Liver (tissue), 9 donors: ENCODE results near the gene NCOA6. TPM values are rescaled to one million over a fixed set of nuclear protein-coding genes. Genes with fewer than 3 reads are reported as not detected.

Experiments
- DNase-seq: peaks from one replicate; pipeline ENCODE4 v3.0.0-alpha.2; 2017; ENCODE audit warnings: low spot score
- H3K27ac ChIP-seq, 2 donors: one replicate each; pipeline ENCODE4 v1.7.0; 2013; ENCODE audit warnings: inconsistent platforms in 2 of 2, low read length in 2 of 2, control low read depth in 1 of 2, low read depth in 1 of 2, mild to moderate bottlenecking in 1 of 2
- H3K27me3 ChIP-seq, 4 donors: one replicate each; pipeline versions ENCODE4 v1.6.1 to v1.7.0; 2013; ENCODE audit warnings: low read length in 3 of 4, inconsistent platforms in 1 of 4, mild to moderate bottlenecking in 1 of 4, moderate library complexity in 1 of 4; ENCODE audit not compliant: control insufficient read depth in 4 of 4, insufficient read depth in 4 of 4
- H3K36me3 ChIP-seq, 4 donors: one replicate each; pipeline versions ENCODE4 v1.6.1 to v1.7.0; 2013; ENCODE audit warnings: low read length in 3 of 4, mild to moderate bottlenecking in 3 of 4, low read depth in 1 of 4, moderate library complexity in 1 of 4; ENCODE audit not compliant: control insufficient read depth in 4 of 4, insufficient read depth in 3 of 4
- H3K4me1 ChIP-seq, 4 donors: one replicate each; pipeline versions ENCODE4 v1.6.1 to v1.7.0; 2013; ENCODE audit warnings: low read length in 3 of 4, mild to moderate bottlenecking in 3 of 4, moderate library complexity in 1 of 4; ENCODE audit not compliant: control insufficient read depth in 4 of 4, insufficient read depth in 4 of 4
- H3K4me3 ChIP-seq, 3 donors: one replicate each; pipeline versions ENCODE4 v1.6.1 to v1.7.0; 2013; ENCODE audit warnings: low read length in 3 of 3, control low read depth in 1 of 3, low read depth in 1 of 3, mild to moderate bottlenecking in 1 of 3
- H3K9ac ChIP-seq, 2 donors: one replicate each; pipeline ENCODE4 v1.7.0; 2013; ENCODE audit warnings: low read length in 2 of 2, mild to moderate bottlenecking in 2 of 2, moderate library complexity in 2 of 2, control low read depth in 1 of 2, low read depth in 1 of 2
- H3K9me3 ChIP-seq, 4 donors: one replicate each; pipeline versions ENCODE4 v1.6.1 to v1.7.0; 2013; ENCODE audit warnings: low read length in 3 of 4; ENCODE audit not compliant: control insufficient read depth in 4 of 4
- EGR1 ChIP-seq, 2 donors: IDR thresholded peaks; 2 replicates each; pipeline ENCODE4 v1.6.1; 2016 to 2018; ENCODE audit warnings: antibody characterized with exemption in 2 of 2, low read depth in 2 of 2
- FOXA1 ChIP-seq: IDR thresholded peaks from 2 replicates; pipeline ENCODE4 v1.6.1; 2016; ENCODE audit warnings: antibody characterized with exemption
- FOXA2 ChIP-seq: IDR thresholded peaks from 2 replicates; pipeline ENCODE4 v1.6.1; 2016; ENCODE audit warnings: antibody characterized with exemption
- GABPA ChIP-seq, 2 donors: IDR thresholded peaks in 1 of 2; conservative IDR thresholded peaks in 1 of 2; 2 replicates each; pipeline ENCODE4 v1.6.1; 2016; ENCODE audit warnings: antibody characterized with exemption in 2 of 2, mild to moderate bottlenecking in 1 of 2, moderate library complexity in 1 of 2
- HNF4A ChIP-seq, 2 donors: conservative IDR thresholded peaks; 2 replicates each; pipeline ENCODE4 v1.6.1; 2016; ENCODE audit warnings: antibody characterized with exemption in 2 of 2, mild to moderate bottlenecking in 2 of 2
- HNF4G ChIP-seq: IDR thresholded peaks from 2 replicates; pipeline ENCODE4 v1.6.1; 2016; ENCODE audit warnings: antibody characterized with exemption
- NR2F2 ChIP-seq: IDR thresholded peaks from 2 replicates; pipeline ENCODE4 v1.6.1; 2016; ENCODE audit warnings: antibody characterized with exemption
- RAD21 ChIP-seq, 2 donors: IDR thresholded peaks; 2 replicates each; pipeline ENCODE4 v1.6.1; 2016; ENCODE audit warnings: antibody characterized with exemption in 2 of 2, mild to moderate bottlenecking in 2 of 2
- RXRA ChIP-seq, 2 donors: IDR thresholded peaks; 2 replicates each; pipeline ENCODE4 v1.6.1; 2017 to 2018; ENCODE audit warnings: antibody characterized with exemption in 2 of 2, mild to moderate bottlenecking in 1 of 2
- SP1 ChIP-seq: IDR thresholded peaks from 2 replicates; pipeline ENCODE4 v1.6.1; 2018; ENCODE audit warnings: antibody characterized with exemption, mild to moderate bottlenecking
- YY1 ChIP-seq: IDR thresholded peaks from 2 replicates; pipeline ENCODE4 v1.6.1; 2016; ENCODE audit warnings: antibody characterized with exemption, mild to moderate bottlenecking
- WGBS: extraction: QIAGEN DNeasy Blood & Tissue Kit; methylation state at CpG from one replicate; pipeline ENCODE4 v1.1.7; 2013; 5-methylcytosine and 5-hydroxymethylcytosine counted together
- polyA plus RNA-seq, 2 donors: library from polyadenylated mRNA; stranded (reverse) in 1 of 2; unstranded in 1 of 2; fragments of 200-250 nt in 1 of 2; fragments of >200 nt in 1 of 2; fragmentation: Nextera tagmentation in 1 of 2; extraction: Ambion mirVana in 1 of 2; gene quantifications; one replicate each; pipeline versions ENCODE4 v1.2.1 to v1.2.3, GENCODE V29; 2013 to 2015
- total RNA-seq, 2 donors: library from RNA; depleted of rRNA; stranded (reverse); fragments of >200 nt; gene quantifications; one replicate each; pipeline ENCODE4 v1.2.3, GENCODE V29; 2014
- TF ChIP-seq, protein P1 (sequence below): IDR thresholded peaks from 2 replicates; pipeline ENCODE4 v1.6.1; 2016; ENCODE audit warnings: antibody characterized with exemption
- TF ChIP-seq, protein P2 (sequence below): fragments of 150-350 bp; IDR thresholded peaks from 2 replicates; pipeline ENCODE4 v1.5.1; 2017; ENCODE audit warnings: improper control_type of control experiment, low read depth, low read length; ENCODE audit not compliant: missing input control
- TF ChIP-seq, protein P3 (sequence below): IDR thresholded peaks from 2 replicates; pipeline ENCODE4 v1.6.1; 2016; ENCODE audit warnings: antibody characterized with exemption
- TF ChIP-seq, protein P4 (sequence below): IDR thresholded peaks from 2 replicates; pipeline ENCODE4 v1.6.1; 2016; ENCODE audit warnings: antibody characterized with exemption, mild to moderate bottlenecking
- donor health status: healthy.
- donor health status: healthy.
- donor health status: healthy.
- donor health status: healthy.
- donor health status: healthy.

The NCOA6 gene
- total and polyA plus RNA-seq, 4 donors: 5.4 to 13.1 (median 6.2) TPM

DNA sequence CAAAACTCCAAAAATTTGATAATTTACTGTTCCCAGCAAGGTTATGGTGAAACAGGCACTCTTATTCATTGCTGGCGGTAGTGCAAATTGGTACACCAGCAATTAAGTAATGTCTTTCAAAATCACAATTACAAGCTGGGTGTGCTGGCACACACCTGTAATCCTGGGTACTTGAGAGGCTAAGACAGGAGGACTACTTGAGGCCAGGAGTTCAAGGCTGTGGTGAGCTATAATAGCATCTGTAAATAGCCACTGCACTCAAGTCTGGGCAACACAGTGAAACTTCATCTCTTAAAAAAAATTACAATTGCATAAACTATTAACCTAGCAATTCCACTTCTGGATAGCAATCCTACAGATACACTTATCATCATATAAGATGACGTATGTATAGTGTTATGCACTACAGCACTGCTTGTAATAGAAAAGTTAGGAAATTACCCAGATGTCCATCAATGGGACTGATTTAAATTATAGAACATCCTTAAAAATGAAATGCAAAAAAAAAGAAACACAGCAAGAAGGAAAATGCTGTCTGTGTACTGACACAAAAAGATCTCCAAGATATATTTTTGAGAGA is 31.4 kb downstream of the NCOA6 start:
- WGBS: 95% methylated on average over 2 of the region's 2 CpGs
- TF ChIP-seq, protein P1, sequence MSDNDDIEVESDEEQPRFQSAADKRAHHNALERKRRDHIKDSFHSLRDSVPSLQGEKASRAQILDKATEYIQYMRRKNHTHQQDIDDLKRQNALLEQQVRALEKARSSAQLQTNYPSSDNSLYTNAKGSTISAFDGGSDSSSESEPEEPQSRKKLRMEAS: no peak
- no peak for TF ChIP-seq HNF4G
- no peak for TF ChIP-seq FOXA1

DNA sequence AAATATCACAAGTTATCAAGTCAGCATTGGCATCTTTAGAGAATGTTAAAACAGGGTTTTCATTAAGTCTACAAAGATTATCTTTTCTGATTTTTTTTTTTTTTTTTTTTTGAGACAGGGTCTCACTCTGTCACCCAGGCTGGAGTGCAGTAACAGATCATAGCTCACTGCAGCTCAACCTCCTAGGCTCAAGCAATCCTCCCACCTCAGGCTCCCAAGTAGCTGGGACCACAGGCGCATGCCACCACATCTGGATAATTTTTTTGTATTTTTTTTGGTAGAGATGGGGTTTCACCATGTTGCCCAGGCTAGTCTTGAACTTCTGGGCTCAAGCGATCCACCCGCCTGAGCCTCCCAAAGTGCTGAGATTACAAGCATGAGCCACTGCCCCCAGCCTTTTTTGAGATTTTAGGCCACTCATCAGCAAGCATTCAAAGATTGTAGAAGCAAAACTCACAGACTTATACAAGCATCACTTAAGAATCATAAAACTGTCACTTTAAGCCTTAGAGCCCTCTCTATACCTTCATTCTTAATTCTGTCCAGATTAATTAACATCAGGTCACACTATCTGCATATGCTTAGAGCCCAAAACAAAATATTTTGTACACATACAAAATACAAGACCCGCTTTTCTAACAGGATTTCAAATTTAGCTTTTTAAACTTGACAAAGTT is 32.6 kb downstream of the NCOA6 start:
- WGBS: 98% methylated on average over 4 of the region's 4 CpGs
- H3K36me3 ChIP-seq: peaks cover 0 to 8% (median 2%) of the 10 kb centered on the region in 4 donors
- peaks cover 0 to 1% (median 0%) of the 10 kb centered on the region in 4 donors for H3K4me1 ChIP-seq
- TF ChIP-seq RAD21 (IDR thresholded peaks at IDR 0.05): no peak
- no peak for TF ChIP-seq GABPA (IDR thresholded peaks at IDR 0.05 in 1 of 2, conservative IDR thresholded peaks at IDR 0.05 in 1 of 2)
- TF ChIP-seq, protein P2, sequence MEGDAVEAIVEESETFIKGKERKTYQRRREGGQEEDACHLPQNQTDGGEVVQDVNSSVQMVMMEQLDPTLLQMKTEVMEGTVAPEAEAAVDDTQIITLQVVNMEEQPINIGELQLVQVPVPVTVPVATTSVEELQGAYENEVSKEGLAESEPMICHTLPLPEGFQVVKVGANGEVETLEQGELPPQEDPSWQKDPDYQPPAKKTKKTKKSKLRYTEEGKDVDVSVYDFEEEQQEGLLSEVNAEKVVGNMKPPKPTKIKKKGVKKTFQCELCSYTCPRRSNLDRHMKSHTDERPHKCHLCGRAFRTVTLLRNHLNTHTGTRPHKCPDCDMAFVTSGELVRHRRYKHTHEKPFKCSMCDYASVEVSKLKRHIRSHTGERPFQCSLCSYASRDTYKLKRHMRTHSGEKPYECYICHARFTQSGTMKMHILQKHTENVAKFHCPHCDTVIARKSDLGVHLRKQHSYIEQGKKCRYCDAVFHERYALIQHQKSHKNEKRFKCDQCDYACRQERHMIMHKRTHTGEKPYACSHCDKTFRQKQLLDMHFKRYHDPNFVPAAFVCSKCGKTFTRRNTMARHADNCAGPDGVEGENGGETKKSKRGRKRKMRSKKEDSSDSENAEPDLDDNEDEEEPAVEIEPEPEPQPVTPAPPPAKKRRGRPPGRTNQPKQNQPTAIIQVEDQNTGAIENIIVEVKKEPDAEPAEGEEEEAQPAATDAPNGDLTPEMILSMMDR: no peak
- TF ChIP-seq HNF4G: no peak
- peaks cover 0 to 1% (median 0%) of the 10 kb centered on the region in 4 donors for H3K9me3 ChIP-seq
- H3K9ac ChIP-seq: no peak overlapping the region
- no peak overlapping the region for H3K27ac ChIP-seq
- no peak for DNase-seq
- H3K4me3 ChIP-seq: no peak overlapping the region
- no peaks in the 10 kb centered on the region for H3K27me3 ChIP-seq

More for the DNA sequence above, 31.4 kb downstream of the NCOA6 start:
- H3K36me3 ChIP-seq: peaks cover 0 to 6% (median 2%) of the 10 kb centered on the region in 4 donors
- no peak for DNase-seq
- peaks cover 0 to 1% (median 0%) of the 10 kb centered on the region in 4 donors for H3K9me3 ChIP-seq
- peaks cover 0 to 1% (median 0%) of the 10 kb centered on the region in 4 donors for H3K4me1 ChIP-seq
- H3K27me3 ChIP-seq: no peaks in the 10 kb centered on the region
- H3K27ac ChIP-seq: no peak overlapping the region
- no peak overlapping the region for H3K4me3 ChIP-seq
- H3K9ac ChIP-seq: no peak overlapping the region

DNA sequence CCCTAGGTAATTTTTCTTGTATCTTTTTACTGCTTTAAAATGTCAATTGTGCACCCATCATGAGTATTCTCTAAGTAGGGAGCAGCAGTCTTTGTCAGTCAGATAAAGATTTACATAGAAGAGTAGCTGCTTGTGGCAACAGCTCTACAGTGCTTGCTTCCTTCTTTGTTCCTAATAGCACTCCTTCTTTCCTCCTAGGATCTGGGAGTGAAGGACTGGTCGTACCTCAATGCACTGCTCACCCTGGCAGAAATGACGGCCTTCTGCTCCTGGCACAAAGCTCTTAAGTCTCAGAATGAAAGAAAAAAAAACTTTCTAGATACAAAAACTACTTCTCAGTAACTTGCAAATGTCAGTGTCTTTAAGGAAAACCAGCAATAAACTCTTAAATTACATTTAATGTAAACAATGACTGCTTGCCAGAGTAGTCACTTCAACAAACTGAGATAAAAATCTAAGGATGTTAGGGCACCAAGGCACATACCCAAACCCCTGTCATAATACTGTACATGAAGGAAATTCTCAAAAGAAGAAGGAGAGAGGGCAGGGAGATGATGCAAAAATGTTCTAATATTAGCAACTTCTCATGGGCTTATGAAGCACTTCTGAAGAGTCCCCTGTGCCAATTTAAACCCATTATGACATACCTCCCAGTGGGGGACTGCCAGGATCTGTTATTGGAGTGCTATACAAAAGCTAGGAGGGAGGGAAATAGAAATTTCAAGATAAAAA is 34.0 kb downstream of the NCOA6 start:
- DNase-seq: no peak
- Histone ChIP-seq H3K36me3 (peaks cover 2 to 8% (median 3%) of the 10 kb centered on the region in 4 donors), H3K4me3 (no peak overlapping the region), H3K27me3 (no peaks in the 10 kb centered on the region), H3K27ac (no peak overlapping the region), H3K9ac (no peak overlapping the region), H3K4me1 (peaks cover 0 to 1% (median 0%) of the 10 kb centered on the region in 4 donors), H3K9me3 (no peaks in the 10 kb centered on the region)
- 83% methylated on average over 2 of the region's 2 CpGs for WGBS
- TF ChIP-seq RXRA (IDR thresholded peaks at IDR 0.05) (no peak), YY1 (no peak), SP1 (no peak), EGR1 (IDR thresholded peaks at IDR 0.05; ENCODE audit: low read depth in 2 of 2) (no peak), FOXA2 (no peak), HNF4G (no peak), GABPA (IDR thresholded peaks at IDR 0.05 in 1 of 2, conservative IDR thresholded peaks at IDR 0.05 in 1 of 2) (no peak), NR2F2 (no peak), HNF4A (conservative IDR thresholded peaks at IDR 0.05) (no peak), RAD21 (IDR thresholded peaks at IDR 0.05) (no peak)
- TF ChIP-seq, protein P3, sequence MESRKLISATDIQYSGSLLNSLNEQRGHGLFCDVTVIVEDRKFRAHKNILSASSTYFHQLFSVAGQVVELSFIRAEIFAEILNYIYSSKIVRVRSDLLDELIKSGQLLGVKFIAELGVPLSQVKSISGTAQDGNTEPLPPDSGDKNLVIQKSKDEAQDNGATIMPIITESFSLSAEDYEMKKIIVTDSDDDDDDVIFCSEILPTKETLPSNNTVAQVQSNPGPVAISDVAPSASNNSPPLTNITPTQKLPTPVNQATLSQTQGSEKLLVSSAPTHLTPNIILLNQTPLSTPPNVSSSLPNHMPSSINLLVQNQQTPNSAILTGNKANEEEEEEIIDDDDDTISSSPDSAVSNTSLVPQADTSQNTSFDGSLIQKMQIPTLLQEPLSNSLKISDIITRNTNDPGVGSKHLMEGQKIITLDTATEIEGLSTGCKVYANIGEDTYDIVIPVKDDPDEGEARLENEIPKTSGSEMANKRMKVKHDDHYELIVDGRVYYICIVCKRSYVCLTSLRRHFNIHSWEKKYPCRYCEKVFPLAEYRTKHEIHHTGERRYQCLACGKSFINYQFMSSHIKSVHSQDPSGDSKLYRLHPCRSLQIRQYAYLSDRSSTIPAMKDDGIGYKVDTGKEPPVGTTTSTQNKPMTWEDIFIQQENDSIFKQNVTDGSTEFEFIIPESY: no peak
- TF ChIP-seq, protein P4, sequence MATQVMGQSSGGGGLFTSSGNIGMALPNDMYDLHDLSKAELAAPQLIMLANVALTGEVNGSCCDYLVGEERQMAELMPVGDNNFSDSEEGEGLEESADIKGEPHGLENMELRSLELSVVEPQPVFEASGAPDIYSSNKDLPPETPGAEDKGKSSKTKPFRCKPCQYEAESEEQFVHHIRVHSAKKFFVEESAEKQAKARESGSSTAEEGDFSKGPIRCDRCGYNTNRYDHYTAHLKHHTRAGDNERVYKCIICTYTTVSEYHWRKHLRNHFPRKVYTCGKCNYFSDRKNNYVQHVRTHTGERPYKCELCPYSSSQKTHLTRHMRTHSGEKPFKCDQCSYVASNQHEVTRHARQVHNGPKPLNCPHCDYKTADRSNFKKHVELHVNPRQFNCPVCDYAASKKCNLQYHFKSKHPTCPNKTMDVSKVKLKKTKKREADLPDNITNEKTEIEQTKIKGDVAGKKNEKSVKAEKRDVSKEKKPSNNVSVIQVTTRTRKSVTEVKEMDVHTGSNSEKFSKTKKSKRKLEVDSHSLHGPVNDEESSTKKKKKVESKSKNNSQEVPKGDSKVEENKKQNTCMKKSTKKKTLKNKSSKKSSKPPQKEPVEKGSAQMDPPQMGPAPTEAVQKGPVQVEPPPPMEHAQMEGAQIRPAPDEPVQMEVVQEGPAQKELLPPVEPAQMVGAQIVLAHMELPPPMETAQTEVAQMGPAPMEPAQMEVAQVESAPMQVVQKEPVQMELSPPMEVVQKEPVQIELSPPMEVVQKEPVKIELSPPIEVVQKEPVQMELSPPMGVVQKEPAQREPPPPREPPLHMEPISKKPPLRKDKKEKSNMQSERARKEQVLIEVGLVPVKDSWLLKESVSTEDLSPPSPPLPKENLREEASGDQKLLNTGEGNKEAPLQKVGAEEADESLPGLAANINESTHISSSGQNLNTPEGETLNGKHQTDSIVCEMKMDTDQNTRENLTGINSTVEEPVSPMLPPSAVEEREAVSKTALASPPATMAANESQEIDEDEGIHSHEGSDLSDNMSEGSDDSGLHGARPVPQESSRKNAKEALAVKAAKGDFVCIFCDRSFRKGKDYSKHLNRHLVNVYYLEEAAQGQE: no peak
- TF ChIP-seq, protein P2: no peak
